AG09319 (cell line): Measurements from ENCODE around the gene HMGA1.

Experiments used
- DNase-seq: peaks from one replicate; pipeline ENCODE4 v3.0.0-alpha.2; 2010; ENCODE audit warnings: low read depth; ENCODE audit errors: extremely low read depth
- CTCF ChIP-seq: IDR thresholded peaks from 2 replicates; pipeline ENCODE4 v1.5.1; 2011; ENCODE audit warnings: low read depth, mild to moderate bottlenecking, inconsistent platforms, low read length, moderate library complexity

Gene HMGA1

GRCh38 chr6:34285448-34286164 lies 48.9 kb downstream of the HMGA1 start:
- TF ChIP-seq CTCF: no peak
- DNase-seq: no peak

GRCh38 chr6:34288581-34288980 lies 51.9 kb downstream of the HMGA1 start:
- TF ChIP-seq CTCF: no peak
- DNase-seq: no peak

GRCh38 chr6:34289137-34289536 lies 52.5 kb downstream of the HMGA1 start:
- TF ChIP-seq CTCF: no peak
- no peak for DNase-seq

GRCh38 chr6:34292954-34293353 lies 56.3 kb downstream of the HMGA1 start:
- no peak for TF ChIP-seq CTCF
- DNase-seq: no peak

GRCh38 chr6:34295721-34296120 lies 59.0 kb downstream of the HMGA1 start:
- no peak for DNase-seq
- TF ChIP-seq CTCF: no peak
